HG02840 (cell line): Measurements from ENCODE around the gene QSOX2.

Source experiments
- ATAC-seq: cut with Tn5 transposase; IDR thresholded peaks from one replicate; pipeline ENCODE4 v1.9.1; 2021; ENCODE audit warnings: mild to moderate bottlenecking, moderate library complexity, moderate number of reproducible peaks; ENCODE audit not compliant: unreplicated experiment, low FRiP score

Gene QSOX2

GRCh38 chr9:136283291-136284235 is 38.0 kb upstream of the QSOX2 start:
- ATAC-seq: no peak

GRCh38 chr9:136282272-136282861 is 36.8 kb upstream of the QSOX2 start:
- no peak for ATAC-seq

- no peak for ATAC-seq
These were observed 36.0 kb upstream of the QSOX2 start for GRCh38 chr9:136281421-136282271.

GRCh38 chr9:136280535-136281315 is 35.1 kb upstream of the QSOX2 start:
- ATAC-seq: no peak

- ATAC-seq: no peak
These were observed 33.9 kb upstream of the QSOX2 start for GRCh38 chr9:136279471-136279870.

- ATAC-seq: no peak
These were observed 33.3 kb upstream of the QSOX2 start for GRCh38 chr9:136278894-136279293.

- no peak for ATAC-seq
These were observed 32.6 kb upstream of the QSOX2 start for GRCh38 chr9:136278221-136278620.

GRCh38 chr9:136277746-136278145 is 32.1 kb upstream of the QSOX2 start:
- ATAC-seq: no peak

- no peak for ATAC-seq
These were observed 31.1 kb upstream of the QSOX2 start for GRCh38 chr9:136276716-136277115.

GRCh38 chr9:136275655-136276429 is 30.2 kb upstream of the QSOX2 start:
- no peak for ATAC-seq

- ATAC-seq: no peak
These were observed 29.4 kb upstream of the QSOX2 start for GRCh38 chr9:136274786-136275654.

GRCh38 chr9:136273921-136274785 is 28.5 kb upstream of the QSOX2 start:
- no peak for ATAC-seq

- no peak for ATAC-seq
These were observed 27.7 kb upstream of the QSOX2 start for GRCh38 chr9:136273244-136273865.

GRCh38 chr9:136270173-136270705 is 24.6 kb upstream of the QSOX2 start:
- ATAC-seq: no peak

- no peak for ATAC-seq
These were observed 23.1 kb upstream of the QSOX2 start for GRCh38 chr9:136268735-136269134.

GRCh38 chr9:136268318-136268717 is 22.7 kb upstream of the QSOX2 start:
- ATAC-seq: no peak
